Fibroblast of skin of left biceps (primary cell): ENCODE data around the gene GET4.
A peak's percentile ranks its signal among the peaks of the same experiment; 100 is the strongest.
"Not testable (repeated sequence)": the region's sequence is repeated elsewhere in the genome, so short reads cannot be mapped to it uniquely, and the experiment has no call there.

Experiments used
- DNase-seq, 2 experiments: peaks; one replicate each; pipeline ENCODE4 v3.0.0-alpha.2; 2013; ENCODE audit warnings: low read depth in 2 of 2

Gene GET4

GRCh38 chr7:900331-901040, 24.1 kb downstream of the GET4 start:
- DNase-seq, result no peak

- no peak for DNase-seq
Measured at GRCh38 chr7:901041-901387, 24.7 kb downstream of the GET4 start.

GRCh38 chr7:901388-902154, 25.2 kb downstream of the GET4 start:
- peak; percentile 42 to 47 for DNase-seq

- DNase-seq, result no peak
Measured at GRCh38 chr7:902996-903395, 26.6 kb downstream of the GET4 start.

- no peak for DNase-seq
Measured at GRCh38 chr7:903921-904755, 27.8 kb downstream of the GET4 start.

GRCh38 chr7:904847-905246, 28.5 kb downstream of the GET4 start:
- DNase-seq, result no peak

GRCh38 chr7:906776-907157, 30.4 kb downstream of the GET4 start:
- DNase-seq, result no peak

GRCh38 chr7:907158-907980, 31.0 kb downstream of the GET4 start:
- no peak for DNase-seq

- DNase-seq, result no peak
Measured at GRCh38 chr7:908159-908581, 31.8 kb downstream of the GET4 start.

GRCh38 chr7:908591-909357, 32.4 kb downstream of the GET4 start:
- DNase-seq, result not testable (repeated sequence)

GRCh38 chr7:909358-910329, 33.3 kb downstream of the GET4 start:
- no peak for DNase-seq

- no peak for DNase-seq
Measured at GRCh38 chr7:910441-910861, 34.1 kb downstream of the GET4 start.

- DNase-seq, result no peak
Measured at GRCh38 chr7:910931-911431, 34.6 kb downstream of the GET4 start.

- DNase-seq, result no peak
Measured at GRCh38 chr7:911791-912480, 35.6 kb downstream of the GET4 start.

- no peak for DNase-seq
Measured at GRCh38 chr7:913736-914520, 37.6 kb downstream of the GET4 start.

GRCh38 chr7:914521-915194, 38.3 kb downstream of the GET4 start:
- no peak for DNase-seq
